WTC11 (cell line): ENCODE data around the gene CAMK2A. TPM values are rescaled to one million over a fixed set of nuclear protein-coding genes. Genes with fewer than 3 reads are reported as not detected.

Experiments
- ATAC-seq: fragments of 200-7000 bp; cut with Tn5 transposase; 2 replicates; pipeline ENCODE4 v1.10.0; 2021; ENCODE audit warnings: mild to moderate bottlenecking, moderate library complexity
- CTCF ChIA-PET: fragments of 300-600 bp; sonication (Branson Sonifier 250); formaldehyde crosslinking; loops from one replicate; lab custom pipeline; 2021; ENCODE audit warnings: antibody characterized with exemption; lab: Charles Lee
- POLR2A ChIA-PET: fragments of 350-600 bp; sonication (Branson Sonifier 250); formaldehyde crosslinking; loops from one replicate; lab custom pipeline; 2021; ENCODE audit warnings: antibody characterized with exemption; lab: Charles Lee
- DNase-seq: peaks from one replicate; pipeline ENCODE4 v3.0.0; 2021; ENCODE audit warnings: low spot score
- H3K27ac Mint-ChIP-seq: 2 replicates; pipeline ENCODE4 v1.8.0; 2021; ENCODE audit warnings: mixed read lengths
- H3K27me3 Mint-ChIP-seq: 2 replicates; pipeline ENCODE4 v1.8.0; 2021; ENCODE audit warnings: low read depth, mild to moderate bottlenecking, moderate library complexity, mixed read lengths
- H3K36me3 Mint-ChIP-seq: 2 replicates; pipeline ENCODE4 v1.8.0; 2021; ENCODE audit warnings: mixed read lengths
- H3K4me1 Mint-ChIP-seq: 2 replicates; pipeline ENCODE4 v1.8.0; 2022; ENCODE audit warnings: mixed read lengths
- H3K4me3 Mint-ChIP-seq: 2 replicates; pipeline ENCODE4 v1.8.0; 2021; ENCODE audit warnings: mild to moderate bottlenecking, moderate library complexity, mixed read lengths
- H3K9me3 Mint-ChIP-seq: 2 replicates; pipeline ENCODE4 v1.8.0; 2021; ENCODE audit warnings: mixed read lengths
- ATF6 ChIP-seq: sonication (generic); formaldehyde crosslinking; IDR thresholded peaks from 2 replicates; pipeline ENCODE4 v1.8.1; 2023; ENCODE audit warnings: mild to moderate bottlenecking, missing genetic modification reagents
- CBFB ChIP-seq: sonication (generic); formaldehyde crosslinking; IDR thresholded peaks from 2 replicates; pipeline ENCODE4 v1.8.1; 2022; ENCODE audit warnings: mild to moderate bottlenecking, low read depth, missing genetic modification reagents
- CTCF ChIP-seq: fragments of 200-600 bp; IDR thresholded peaks from 2 replicates; pipeline ENCODE4 v1.8.0; 2022; ENCODE audit warnings: antibody characterized with exemption
- FOXJ3 ChIP-seq: sonication (generic); formaldehyde crosslinking; IDR thresholded peaks from 2 replicates; pipeline ENCODE4 v1.9.0; 2021; ENCODE audit warnings: missing genetic modification reagents, mild to moderate bottlenecking, borderline replicate concordance
- FOXK1 ChIP-seq: sonication (generic); formaldehyde crosslinking; IDR thresholded peaks from 2 replicates; pipeline ENCODE4 v1.8.0; 2022; ENCODE audit warnings: mild to moderate bottlenecking, moderate library complexity, missing genetic modification reagents
- FOXP1 ChIP-seq: sonication (generic); formaldehyde crosslinking; IDR thresholded peaks from 2 replicates; pipeline ENCODE4 v1.8.0; 2022; ENCODE audit warnings: missing genetic modification reagents, mild to moderate bottlenecking, moderate library complexity, borderline replicate concordance
- FOXP4 ChIP-seq: sonication (generic); formaldehyde crosslinking; IDR thresholded peaks from 2 replicates; pipeline ENCODE4 v1.8.0; 2022; ENCODE audit warnings: mild to moderate bottlenecking, missing genetic modification reagents
- JUN ChIP-seq: sonication (generic); formaldehyde crosslinking; IDR thresholded peaks from 2 replicates; pipeline ENCODE4 v1.8.0; 2023; ENCODE audit warnings: mild to moderate bottlenecking, missing genetic modification reagents
- MLX ChIP-seq: sonication (generic); formaldehyde crosslinking; IDR thresholded peaks from 2 replicates; pipeline ENCODE4 v1.8.1; 2023; ENCODE audit warnings: mild to moderate bottlenecking, missing genetic modification reagents, moderate library complexity
- NFE2L1 ChIP-seq: sonication (generic); formaldehyde crosslinking; IDR thresholded peaks from 2 replicates; pipeline ENCODE4 v1.8.1; 2023; ENCODE audit warnings: missing genetic modification reagents
- OVOL2 ChIP-seq: fragments of 250-450 bp; sonication (Bioruptor Pico); IDR thresholded peaks from 2 replicates; pipeline ENCODE4 v1.9.0; 2021; ENCODE audit warnings: mild to moderate bottlenecking, borderline replicate concordance
- PRDM15 ChIP-seq: sonication (generic); formaldehyde crosslinking; IDR thresholded peaks from 2 replicates; pipeline ENCODE4 v1.8.0; 2022; ENCODE audit warnings: missing genetic modification reagents
- PREB ChIP-seq: sonication (generic); formaldehyde crosslinking; IDR thresholded peaks from 2 replicates; pipeline ENCODE4 v1.8.1; 2022; ENCODE audit warnings: mild to moderate bottlenecking, missing genetic modification reagents, moderate library complexity, borderline replicate concordance
- RORB ChIP-seq: fragments of 250-450 bp; sonication (Bioruptor Pico); IDR thresholded peaks from 2 replicates; pipeline ENCODE4 v1.9.0; 2021; ENCODE audit warnings: mild to moderate bottlenecking
- SP1 ChIP-seq: sonication (generic); formaldehyde crosslinking; conservative IDR thresholded peaks from 2 replicates; pipeline ENCODE4 v1.8.1; 2022; ENCODE audit warnings: missing genetic modification reagents
- ZMAT4 ChIP-seq: fragments of 250-450 bp; sonication (Bioruptor Pico); IDR thresholded peaks from 2 replicates; pipeline ENCODE4 v1.9.0; 2021; ENCODE audit warnings: mild to moderate bottlenecking
- ZNF232 ChIP-seq: sonication (generic); formaldehyde crosslinking; IDR thresholded peaks from 2 replicates; pipeline ENCODE4 v1.8.0; 2022; ENCODE audit warnings: mild to moderate bottlenecking, missing genetic modification reagents
- ZNF281 ChIP-seq: sonication (generic); formaldehyde crosslinking; IDR thresholded peaks from 2 replicates; pipeline ENCODE4 v1.8.0; 2023; ENCODE audit warnings: mild to moderate bottlenecking, missing genetic modification reagents
- ZNF532 ChIP-seq: fragments of 250-450 bp; sonication (Bioruptor Pico); IDR thresholded peaks from 2 replicates; pipeline ENCODE4 v1.9.0; 2021; ENCODE audit warnings: mild to moderate bottlenecking, borderline replicate concordance
- total RNA-seq: library from RNA; stranded (reverse); gene quantifications from 3 replicates; pipeline ENCODE4 v1.2.3, GENCODE V29; 2021

Gene CAMK2A
- total RNA-seq, 1 experiment from 2014 or later = 0.13 TPM

GRCh38 chr5:150196986-150197385 lies 92.6 kb downstream of the CAMK2A start:
- H3K27ac Mint-ChIP-seq = no peak overlapping the region
- ATAC-seq (no peak), DNase-seq (no peak)
- H3K4me1 Mint-ChIP-seq = no peaks in the 10 kb centered on the region
- H3K27me3 Mint-ChIP-seq = peaks cover 12% of the 10 kb centered on the region
- H3K9me3 Mint-ChIP-seq = no peaks in the 10 kb centered on the region
- no peak overlapping the region for H3K4me3 Mint-ChIP-seq
- H3K36me3 Mint-ChIP-seq = no peaks in the 10 kb centered on the region
- CTCF ChIA-PET = interaction anchor here (0.6 to 1.6 kb wide), 3 partner anchors 10 to 33 kb away, joined by 4 read pairs; no protein-coding TSS in a partner anchor
- POLR2A ChIA-PET = no interaction called here
- TF ChIP-seq MLX (CRISPR knock-in tag) = no peak
- TF ChIP-seq CBFB (CRISPR knock-in tag) = no peak
- TF ChIP-seq ZNF232 (CRISPR knock-in tag) = no peak
- TF ChIP-seq FOXJ3 (CRISPR knock-in tag) = no peak
- no peak for TF ChIP-seq FOXP4
- no peak for TF ChIP-seq RORB
- TF ChIP-seq FOXP1 (CRISPR knock-in tag) = no peak
- TF ChIP-seq CTCF = no peak
- TF ChIP-seq NFE2L1 (CRISPR knock-in tag) = no peak
- no peak for TF ChIP-seq ZNF532 (CRISPR knock-in tag)
- no peak for TF ChIP-seq ZNF281
- TF ChIP-seq OVOL2 = no peak
- TF ChIP-seq JUN (CRISPR knock-in tag) = no peak
- no peak for TF ChIP-seq ATF6 (CRISPR knock-in tag)
- no peak for TF ChIP-seq SP1 (CRISPR knock-in tag)
- TF ChIP-seq PREB (CRISPR knock-in tag) = no peak
- no peak for TF ChIP-seq PRDM15 (CRISPR knock-in tag)
- TF ChIP-seq ZMAT4 (CRISPR knock-in tag) = no peak
- TF ChIP-seq FOXK1 = no peak
